Gastroesophageal sphincter (tissue), 4 donors: ENCODE results near the gene OGFOD2. TPM values are rescaled to one million over a fixed set of nuclear protein-coding genes. Genes with fewer than 3 reads are reported as not detected.

ENCODE experiments used
- ATAC-seq: fragments of 150-250 bp; one replicate; pipeline ENCODE4 v1.9.1; 2016; ENCODE audit warnings: mild to moderate bottlenecking, moderate library complexity
- H3K27ac ChIP-seq, 4 donors: fragments of 200-600 bp; sonication (generic) in 3 of 4; 1 replicate in 3 of 4; 2 replicates in 1 of 4; pipeline ENCODE4 v1.5.1; 2016 to 2019
- H3K27me3 ChIP-seq: fragments of 200-600 bp; sonication (generic); one replicate; pipeline ENCODE4 v1.5.1; 2019
- H3K36me3 ChIP-seq, 2 donors: fragments of 200-600 bp; sonication (generic); one replicate each; pipeline ENCODE4 v1.5.1; 2019; ENCODE audit warnings: control low read depth in 1 of 2
- H3K4me1 ChIP-seq, 3 donors: fragments of 200-600 bp; sonication (generic); 1 replicate in 2 of 3; 2 replicates in 1 of 3; pipeline ENCODE4 v1.5.1; 2016 to 2019; ENCODE audit warnings: control low read depth in 2 of 3
- H3K4me3 ChIP-seq, 2 donors: fragments of 200-600 bp; sonication (generic); one replicate each; pipeline ENCODE4 v1.5.1; 2019; ENCODE audit warnings: mild to moderate bottlenecking in 1 of 2, moderate library complexity in 1 of 2
- H3K9me3 ChIP-seq, 3 donors: fragments of 200-600 bp; sonication (generic); one replicate each; pipeline ENCODE4 v1.5.1; 2017 to 2019; ENCODE audit warnings: control low read depth in 2 of 3
- EP300 ChIP-seq: sonication (generic); formaldehyde crosslinking; IDR thresholded peaks from one replicate; pipeline ENCODE4 v1.6.1; 2017; ENCODE audit warnings: antibody characterized with exemption, mild to moderate bottlenecking
- POLR2A ChIP-seq, 2 donors: fragments of 450-650 bp; IDR thresholded peaks; one replicate each; pipeline ENCODE4 v1.6.1; 2017; ENCODE audit warnings: antibody characterized with exemption in 2 of 2, mild to moderate bottlenecking in 2 of 2, moderate library complexity in 1 of 2
- POLR2AphosphoS5 ChIP-seq: sonication (generic); formaldehyde crosslinking; IDR thresholded peaks from one replicate; pipeline ENCODE4 v1.6.1; 2017; ENCODE audit warnings: antibody characterized with exemption
- WGBS, 2 donors: methylation state at CpG; one replicate each; pipeline ENCODE4 v1.1.5; 2018; ENCODE audit warnings: low coverage in 1 of 2; 5-methylcytosine and 5-hydroxymethylcytosine counted together
- total RNA-seq, 4 donors: library from RNA; depleted of rRNA; stranded (reverse); fragments of >200 nt; gene quantifications; one replicate each; pipeline ENCODE4 v1.1.0, GENCODE V29; 2016
- TF ChIP-seq, protein P1 (sequence below), 4 experiments: fragments of 200-600 bp in 2 of 4; fragments of 450-650 bp in 2 of 4; sonication (generic) in 1 of 4; IDR thresholded peaks; one replicate each; pipeline ENCODE4 v1.5.1; 2017 to 2019; ENCODE audit warnings: antibody characterized with exemption in 4 of 4, mild to moderate bottlenecking in 2 of 4, moderate library complexity in 2 of 4

Gene OGFOD2
- total RNA-seq, 4 donors from 2014 or later, result 7.3 to 10.7 (median 8.3) TPM

DNA sequence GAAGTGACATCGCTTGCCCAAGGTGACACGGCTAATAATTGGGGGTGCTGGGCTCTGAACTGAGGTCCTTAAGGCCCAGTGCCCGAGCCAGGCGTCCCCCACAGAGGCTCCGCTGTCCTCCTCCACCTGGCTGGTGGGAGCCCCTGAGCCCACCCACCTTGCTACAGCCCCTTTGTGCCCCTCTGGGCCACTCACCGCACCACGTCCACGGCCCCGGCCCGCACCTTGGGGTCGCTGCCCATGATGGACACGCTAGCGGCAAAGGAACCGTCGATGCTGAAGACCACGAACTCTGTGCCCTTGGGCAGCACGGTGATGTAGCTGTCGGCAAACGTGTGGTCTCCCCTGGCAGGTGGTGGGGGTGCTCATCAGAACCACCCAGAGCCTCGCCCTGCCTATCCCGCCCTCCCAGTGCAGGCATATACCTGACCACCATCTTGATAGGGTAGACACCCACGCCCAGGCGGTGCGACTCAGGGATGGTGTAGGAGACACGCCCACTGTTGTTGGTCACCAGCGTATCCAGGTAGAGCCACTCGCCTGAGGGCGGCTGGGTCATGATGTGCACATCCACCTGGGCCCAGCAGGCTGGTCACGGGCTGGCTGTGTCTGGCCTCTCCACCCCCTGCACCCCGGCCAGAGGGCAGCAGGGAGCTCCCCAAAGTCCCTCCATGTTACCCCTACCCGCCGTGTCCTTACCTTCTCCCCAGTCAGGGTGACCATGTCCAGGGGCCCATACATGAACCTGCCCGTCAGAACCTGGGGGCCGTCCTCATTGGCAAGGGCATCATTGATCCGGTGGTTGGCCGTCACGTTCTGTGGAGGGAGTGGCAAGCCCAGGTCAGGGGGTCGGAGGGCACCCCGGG lies 12.3 kb downstream of the OGFOD2 start:
- H3K4me3 ChIP-seq, result no peak overlapping the region

DNA sequence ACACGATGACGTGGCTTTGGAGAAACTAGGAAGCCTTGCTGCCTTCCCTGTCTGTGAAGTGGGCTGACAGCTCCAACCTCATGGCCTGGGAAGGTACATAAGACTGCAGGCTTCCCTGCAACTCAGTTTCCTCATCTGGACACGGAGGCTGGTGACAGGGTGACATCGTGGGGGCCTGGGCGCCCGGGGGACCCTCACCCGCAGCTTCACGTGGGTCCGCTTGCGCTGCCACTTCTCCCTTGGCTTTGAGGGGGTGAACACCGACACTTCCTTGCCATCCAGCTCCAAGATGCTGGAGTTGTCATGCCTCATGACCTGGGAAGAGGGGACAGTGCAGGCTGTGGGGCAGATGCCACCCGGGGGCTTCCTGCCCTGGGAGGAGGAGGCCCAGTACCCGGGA lies 13.0 kb downstream of the OGFOD2 start:
- H3K36me3 ChIP-seq, result peaks cover 0 to 82% of the 10 kb centered on the region in 2 donors
- H3K9me3 ChIP-seq, result no peaks in the 10 kb centered on the region
- ATAC-seq, result no peak
- no peaks in the 10 kb centered on the region for H3K27me3 ChIP-seq
- no peak for TF ChIP-seq POLR2AphosphoS5
- TF ChIP-seq EP300, result no peak
- TF ChIP-seq POLR2A (IDR thresholded peaks at IDR 0.05), result no peak
- TF ChIP-seq, protein P1, sequence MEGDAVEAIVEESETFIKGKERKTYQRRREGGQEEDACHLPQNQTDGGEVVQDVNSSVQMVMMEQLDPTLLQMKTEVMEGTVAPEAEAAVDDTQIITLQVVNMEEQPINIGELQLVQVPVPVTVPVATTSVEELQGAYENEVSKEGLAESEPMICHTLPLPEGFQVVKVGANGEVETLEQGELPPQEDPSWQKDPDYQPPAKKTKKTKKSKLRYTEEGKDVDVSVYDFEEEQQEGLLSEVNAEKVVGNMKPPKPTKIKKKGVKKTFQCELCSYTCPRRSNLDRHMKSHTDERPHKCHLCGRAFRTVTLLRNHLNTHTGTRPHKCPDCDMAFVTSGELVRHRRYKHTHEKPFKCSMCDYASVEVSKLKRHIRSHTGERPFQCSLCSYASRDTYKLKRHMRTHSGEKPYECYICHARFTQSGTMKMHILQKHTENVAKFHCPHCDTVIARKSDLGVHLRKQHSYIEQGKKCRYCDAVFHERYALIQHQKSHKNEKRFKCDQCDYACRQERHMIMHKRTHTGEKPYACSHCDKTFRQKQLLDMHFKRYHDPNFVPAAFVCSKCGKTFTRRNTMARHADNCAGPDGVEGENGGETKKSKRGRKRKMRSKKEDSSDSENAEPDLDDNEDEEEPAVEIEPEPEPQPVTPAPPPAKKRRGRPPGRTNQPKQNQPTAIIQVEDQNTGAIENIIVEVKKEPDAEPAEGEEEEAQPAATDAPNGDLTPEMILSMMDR (IDR thresholded peaks at IDR 0.05), result no peak
- WGBS, 2 donors, result 80% methylated on average over 1 of the region's 13 CpGs; no CpG with 5 or more reads in 1 of the 2 donors
- H3K4me3 ChIP-seq, result no peak overlapping the region
- H3K27ac ChIP-seq, result no peak overlapping the region
- peaks cover 0 to 28% (median 24%) of the 10 kb centered on the region in 3 donors for H3K4me1 ChIP-seq

More for the DNA sequence above, 12.3 kb downstream of the OGFOD2 start:
- Histone ChIP-seq H3K27me3 (no peaks in the 10 kb centered on the region), H3K36me3 (peaks cover 0 to 82% of the 10 kb centered on the region in 2 donors), H3K9me3 (no peaks in the 10 kb centered on the region), H3K27ac (no peak overlapping the region), H3K4me1 (peaks cover 0 to 35% (median 31%) of the 10 kb centered on the region in 3 donors)
- 86% methylated on average over 4 of the region's 39 CpGs; no CpG with 5 or more reads in 1 of the 2 donors for WGBS, 2 donors
- TF ChIP-seq EP300 (no peak), POLR2AphosphoS5 (no peak), POLR2A (IDR thresholded peaks at IDR 0.05) (no peak)
- TF ChIP-seq, protein P1 (IDR thresholded peaks at IDR 0.05), result no peak
- ATAC-seq, result no peak

DNA sequence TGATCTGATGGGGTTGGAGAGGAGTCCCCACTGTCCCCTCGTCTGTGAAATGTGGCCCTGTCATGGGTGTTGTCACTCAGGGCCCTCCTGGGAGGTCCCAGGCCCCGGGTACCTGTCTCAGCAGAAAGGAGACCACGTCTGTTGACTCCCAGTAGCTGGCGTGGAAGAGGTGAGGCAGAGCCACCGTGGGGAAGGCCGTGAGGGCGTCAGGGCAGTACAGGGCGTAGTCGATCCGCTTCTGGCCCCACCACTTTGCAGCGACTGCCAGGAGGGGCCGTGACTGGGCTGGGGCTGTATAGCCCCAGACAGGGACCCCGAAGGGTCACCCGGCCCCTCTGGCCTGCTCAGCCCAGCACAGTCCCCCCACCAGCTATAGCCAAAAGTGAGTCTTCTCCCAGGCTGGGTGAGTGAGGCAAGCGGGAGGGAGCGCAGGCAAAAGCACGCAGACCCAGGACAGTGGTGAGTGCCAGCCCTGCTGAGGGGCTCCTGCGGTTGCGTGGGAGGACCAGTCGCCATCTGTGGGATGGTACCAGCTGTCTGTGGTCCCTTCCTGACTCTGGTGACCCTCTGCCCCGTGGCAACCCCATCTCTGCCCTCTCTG lies 13.7 kb downstream of the OGFOD2 start:
- TF ChIP-seq EP300 (no peak), POLR2AphosphoS5 (no peak), POLR2A (IDR thresholded peaks at IDR 0.05) (no peak)
- TF ChIP-seq, protein P1 (IDR thresholded peaks at IDR 0.05), result no peak
- no CpG with 5 or more reads among the region's 21 CpGs for WGBS, 2 donors
- ATAC-seq, result no peak
- Histone ChIP-seq H3K4me3 (no peak overlapping the region), H3K36me3 (peaks cover 0 to 83% of the 10 kb centered on the region in 2 donors), H3K27me3 (no peaks in the 10 kb centered on the region), H3K9me3 (no peaks in the 10 kb centered on the region), H3K4me1 (peaks cover 0 to 21% (median 17%) of the 10 kb centered on the region in 3 donors), H3K27ac (no peak overlapping the region)

DNA sequence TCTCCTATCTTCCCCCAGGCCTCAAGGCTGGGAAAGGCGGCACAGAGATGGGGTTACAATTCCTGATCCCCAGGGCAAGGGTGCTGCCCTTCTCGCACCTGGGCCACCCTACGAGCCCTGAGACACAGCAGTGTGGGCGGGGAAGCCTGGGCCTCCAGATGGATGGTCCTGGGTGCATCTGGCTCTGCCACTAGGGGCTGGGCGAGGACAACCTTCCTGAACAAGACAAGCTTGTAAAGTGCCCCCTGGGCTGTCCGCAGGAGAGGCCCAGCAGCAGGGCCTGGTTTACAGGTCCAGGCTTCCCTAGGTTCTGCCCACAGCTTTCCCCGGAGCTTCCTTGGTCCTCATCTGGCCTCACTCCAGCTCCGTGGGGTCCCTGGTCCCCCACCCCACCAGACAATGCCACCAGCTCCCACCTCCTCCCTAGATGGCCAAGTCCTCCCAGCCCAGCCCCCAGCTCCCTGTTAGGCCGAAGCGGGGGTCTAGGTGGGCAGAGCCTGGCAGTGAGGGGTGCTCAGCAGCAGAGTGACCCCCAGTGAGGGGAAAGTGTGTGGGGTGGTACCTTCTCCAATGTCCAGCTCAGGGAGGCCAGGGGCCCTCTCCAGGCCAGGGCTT lies 14.3 kb downstream of the OGFOD2 start:
- ATAC-seq, result no peak
- H3K4me3 ChIP-seq, result no peak overlapping the region

More for the DNA sequence above, 14.3 kb downstream of the OGFOD2 start:
- TF ChIP-seq EP300, result no peak
- TF ChIP-seq, protein P1 (IDR thresholded peaks at IDR 0.05), result no peak
- no peak for TF ChIP-seq POLR2A (IDR thresholded peaks at IDR 0.05)
- no peak for TF ChIP-seq POLR2AphosphoS5
- H3K9me3 ChIP-seq, result no peaks in the 10 kb centered on the region
- 60% methylated on average over 1 of the region's 10 CpGs; no CpG with 5 or more reads in 1 of the 2 donors for WGBS, 2 donors
- H3K27ac ChIP-seq, result no peak overlapping the region
- H3K36me3 ChIP-seq, result peaks cover 0 to 88% of the 10 kb centered on the region in 2 donors
- H3K4me1 ChIP-seq, result peaks cover 0 to 15% (median 11%) of the 10 kb centered on the region in 3 donors
- no peaks in the 10 kb centered on the region for H3K27me3 ChIP-seq
